Subcutaneous adipose tissue (tissue), 4 donors: ENCODE data around the gene HLCS. TPM values are rescaled to one million over a fixed set of nuclear protein-coding genes. Genes with fewer than 3 reads are reported as not detected.

Experiments
- CTCF ChIP-seq: fragments of 450-650 bp; IDR thresholded peaks from one replicate; pipeline ENCODE4 v1.5.1; 2016; ENCODE audit warnings: low read depth, mild to moderate bottlenecking, control low read depth, antibody characterized with exemption, moderate library complexity
- total RNA-seq, 4 donors: library from RNA; depleted of rRNA; stranded (reverse); fragments of >200 nt; gene quantifications; one replicate each; pipeline ENCODE4 v1.1.0, GENCODE V29; 2016

The HLCS gene
- 10 to 100 TPM; 14.6 to 30.3 (median 23.7) TPM for total RNA-seq

- no peak for TF ChIP-seq CTCF
Observed at GRCh38 chr21:36966066-36966820, at the start of gene HLCS. HLCS (minus strand) TSS chr21:36966669; CDS start chr21:36966638, 31 bp downstream.

DNA sequence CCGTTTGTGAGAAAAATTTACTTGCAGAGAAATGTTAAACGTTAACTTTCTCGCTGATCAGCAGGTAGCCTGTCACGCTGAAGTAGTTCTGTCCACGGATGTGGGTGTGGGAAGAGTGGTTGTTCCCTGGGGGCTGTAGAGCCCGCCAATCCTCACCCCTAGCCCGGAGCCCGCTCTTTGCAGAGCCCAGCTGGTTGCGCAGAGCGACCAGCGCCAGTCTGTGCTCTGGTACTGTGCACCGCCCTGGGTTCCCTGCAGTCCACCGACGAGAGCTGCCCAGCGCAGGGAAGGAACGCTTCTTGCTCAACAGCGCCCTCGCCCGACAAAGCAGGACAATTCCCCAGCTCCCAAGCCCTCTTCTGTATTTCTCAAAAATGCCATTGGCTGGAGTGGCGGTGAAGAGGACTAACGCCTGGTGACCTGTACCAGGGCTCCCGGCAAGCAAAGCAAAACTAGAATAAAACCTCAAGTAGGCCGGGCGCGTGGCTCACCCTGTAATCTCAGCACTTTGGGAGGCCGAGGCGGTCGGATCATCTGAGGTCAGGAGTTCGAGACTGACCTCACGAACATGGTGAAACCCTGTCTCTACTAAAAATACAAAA, 43.4 kb upstream of the HLCS start:
- TF ChIP-seq CTCF: no peak

GRCh38 chr21:37008724-37009123, 42.3 kb upstream of the HLCS start:
- TF ChIP-seq CTCF: no peak

- TF ChIP-seq CTCF: no peak
Observed at GRCh38 chr21:37006486-37007291, 40.2 kb upstream of the HLCS start, which contains the start of gene RIPPLY3. RIPPLY3 (plus strand) TSS chr21:37006702; CDS start chr21:37006773, 71 bp downstream.

DNA sequence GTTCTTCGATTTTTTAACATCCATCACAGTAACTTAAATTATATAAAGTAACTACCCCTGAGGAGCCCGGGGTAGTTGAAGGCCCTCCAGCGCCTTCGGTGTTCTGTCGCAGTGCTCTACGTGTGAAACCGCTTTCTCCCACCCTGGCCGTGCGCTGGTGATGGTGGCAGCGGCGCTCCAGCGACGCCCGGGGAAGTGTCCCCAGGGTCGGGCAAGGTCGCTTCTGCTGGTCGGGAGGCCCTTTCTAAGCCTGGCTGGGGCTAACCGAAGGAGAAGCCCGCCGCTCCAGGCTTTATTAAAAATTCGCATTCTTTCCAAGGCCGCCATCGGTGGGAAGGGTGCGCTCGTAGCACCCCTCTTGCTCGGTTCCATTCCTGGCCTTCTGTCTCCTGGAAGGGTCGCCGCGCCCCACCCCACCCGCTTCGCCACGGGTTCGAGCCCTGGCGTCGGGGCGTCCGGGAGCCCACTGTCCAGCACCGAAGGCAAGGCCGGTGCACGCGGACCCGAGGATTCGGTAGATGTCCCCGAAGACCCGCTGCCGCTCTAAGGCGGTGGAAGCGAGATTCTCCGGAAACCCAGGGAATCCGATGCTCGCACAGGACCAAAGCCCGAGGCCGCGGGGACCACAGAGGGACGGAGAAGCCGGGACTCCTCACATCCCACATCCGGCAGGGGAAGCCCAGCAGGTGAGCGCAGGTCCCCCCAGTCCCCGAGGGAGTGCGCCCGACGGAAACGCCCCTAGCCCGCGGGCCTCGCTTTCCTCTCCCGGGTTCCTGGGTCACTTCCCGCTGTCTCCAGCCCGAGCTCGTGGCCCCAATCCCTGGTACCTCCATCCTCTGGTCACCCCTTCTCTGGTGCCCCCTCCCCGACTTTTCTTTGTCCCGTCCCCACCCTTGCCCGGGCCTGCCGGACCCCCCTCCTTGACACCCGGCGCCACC, 39.3 kb upstream of the HLCS start:
- TF ChIP-seq CTCF: no peak

- TF ChIP-seq CTCF: no peak
Observed at GRCh38 chr21:37001441-37001840, 35.0 kb upstream of the HLCS start.
